Dermis microvascular lymphatic vessel endothelial cell (primary cell): ENCODE data around the gene CLPX. TPM values are rescaled to one million over a fixed set of nuclear protein-coding genes. Genes with fewer than 3 reads are reported as not detected.
A peak's percentile ranks its signal among the peaks of the same experiment; 100 is the strongest.
"Not testable (repeated sequence)": the region's sequence is repeated elsewhere in the genome, so short reads cannot be mapped to it uniquely, and the experiment has no call there.

Experiments
- DNase-seq, 2 donors: peaks; one replicate each; pipeline versions ENCODE4 v3.0.0 to v3.0.0-alpha.2; 2010; ENCODE audit warnings: low read depth in 2 of 2
- total RNA-seq: library from RNA; depleted of rRNA; stranded (reverse); fragments of >200 nt; gene quantifications from 2 replicates; pipeline ENCODE4 v1.2.1, GENCODE V29; 2014

CLPX gene
- total RNA-seq, 1 donor from 2014 or later, result 33.5 TPM

DNA sequence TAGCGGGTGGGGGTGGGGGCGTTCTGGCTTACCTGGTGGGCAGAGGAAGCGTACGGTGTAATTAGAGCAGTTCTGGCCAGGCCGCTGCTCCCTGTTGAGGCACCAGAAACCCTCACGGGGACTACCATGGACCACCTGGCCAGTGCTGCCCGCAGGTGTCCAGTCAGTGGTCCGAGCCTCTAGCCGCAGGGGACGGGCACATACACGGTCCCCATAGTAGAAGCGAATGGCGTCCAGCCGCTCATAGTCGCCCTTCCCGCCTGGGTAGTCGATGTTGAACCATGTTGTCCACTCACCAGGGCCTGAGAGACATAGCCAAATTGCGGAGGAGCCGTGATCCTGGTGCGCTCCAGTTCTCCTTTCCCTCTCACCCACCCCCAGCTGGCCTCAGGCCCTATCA, 21.6 kb upstream of the CLPX start:
- no peak for DNase-seq

GRCh38 chr15:65204931-65205660, 20.0 kb upstream of the CLPX start:
- no peak for DNase-seq

- no peak for DNase-seq
These were observed 19.2 kb upstream of the CLPX start for GRCh38 chr15:65204236-65204930.

GRCh38 chr15:65201918-65202317, 16.8 kb upstream of the CLPX start:
- no peak for DNase-seq

DNA sequence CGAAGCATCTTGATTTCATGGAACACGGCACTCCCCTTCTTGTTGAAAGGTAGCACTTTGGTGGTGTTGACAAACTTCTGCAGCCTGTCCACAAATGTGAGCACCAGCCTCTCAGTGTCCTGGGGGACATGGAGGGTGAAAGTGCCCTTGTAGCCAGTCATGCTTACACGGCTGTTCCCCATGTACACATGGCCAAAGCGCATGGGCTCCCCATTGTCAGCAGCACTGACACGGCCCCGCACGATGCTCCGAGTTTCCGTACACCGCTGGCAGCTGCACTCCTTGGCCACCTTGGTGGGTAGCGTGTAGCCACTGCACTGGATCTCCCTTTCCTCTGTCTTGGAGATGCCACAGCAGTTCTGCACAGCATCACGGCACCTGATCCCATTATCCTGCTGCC, 13.4 kb upstream of the CLPX start:
- DNase-seq, result no peak

DNA sequence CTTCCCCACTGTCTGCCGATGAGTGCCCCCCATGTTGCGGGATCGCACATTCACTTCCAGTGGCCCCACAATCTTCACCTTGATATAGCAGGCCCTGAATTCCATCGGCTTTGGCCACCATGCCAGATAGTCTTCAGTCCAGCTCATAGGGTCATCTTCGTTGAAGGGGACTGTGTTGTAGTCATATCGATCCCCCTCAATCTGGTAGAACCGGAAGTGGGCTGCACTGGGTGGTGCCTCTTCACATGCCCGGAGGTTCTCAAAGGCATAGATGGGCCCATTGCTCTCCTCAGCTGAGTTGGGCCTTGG, 12.1 kb upstream of the CLPX start:
- DNase-seq, result no peak

GRCh38 chr15:65196637-65197336, 11.6 kb upstream of the CLPX start:
- no peak for DNase-seq

GRCh38 chr15:65195548-65195923, 10.4 kb upstream of the CLPX start:
- DNase-seq, result no peak

- no peak for DNase-seq
These were observed 9.8 kb upstream of the CLPX start for GRCh38 chr15:65194826-65195547.

GRCh38 chr15:65192016-65192415, 6.9 kb upstream of the CLPX start:
- DNase-seq, result peak in 1 of 2 donors; percentile 49

DNA sequence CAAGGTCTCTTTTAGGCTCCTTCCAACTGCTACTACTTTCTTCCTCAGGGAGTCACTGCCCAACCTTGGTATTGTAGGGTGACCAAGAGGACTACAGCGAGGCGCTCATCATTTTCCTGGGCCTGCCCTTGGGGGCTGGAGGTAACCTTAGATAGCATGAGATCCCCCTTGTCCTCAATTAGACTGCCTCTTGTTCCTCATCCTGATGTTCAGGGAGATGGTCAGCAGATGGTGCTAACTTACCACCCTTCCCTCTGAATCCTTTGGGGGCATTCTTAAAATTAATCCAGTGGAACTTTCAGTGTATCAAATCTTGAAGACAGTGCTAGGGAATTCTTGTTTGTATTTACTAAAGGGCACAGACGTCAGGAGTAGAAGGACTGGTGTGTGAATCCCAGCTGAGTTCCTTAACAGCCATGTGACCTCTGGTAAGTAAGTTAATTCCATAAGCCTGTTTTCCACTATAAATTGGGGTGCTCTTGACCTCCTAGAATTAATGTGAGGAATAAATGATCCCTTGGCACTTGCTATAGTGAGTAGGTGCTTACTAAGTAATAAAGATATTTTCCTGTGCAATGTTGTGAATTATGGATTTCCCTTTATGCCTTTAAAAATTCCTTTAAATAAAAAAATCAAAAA, 4.1 kb upstream of the CLPX start:
- peak; percentile 39 to 61 for DNase-seq

DNA sequence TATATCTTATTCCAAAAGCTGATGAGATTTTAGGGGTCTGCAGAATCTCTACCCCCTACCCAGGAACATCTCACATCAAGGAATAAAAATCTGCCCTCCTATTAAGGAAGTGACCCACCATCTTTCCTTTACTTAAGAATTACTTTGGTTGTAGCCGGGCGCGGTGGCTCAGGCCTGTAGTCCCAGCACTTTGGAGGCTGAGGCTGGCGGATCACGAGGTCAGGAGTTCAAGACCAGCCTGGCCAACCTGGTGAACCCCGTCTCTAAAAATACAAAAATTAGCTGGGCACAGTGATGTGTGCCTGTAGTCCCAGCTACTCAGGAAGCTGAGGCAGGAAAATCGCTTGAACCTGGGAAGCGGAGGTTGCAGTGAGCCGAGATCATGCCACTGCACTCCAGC, 3.3 kb upstream of the CLPX start:
- not testable (repeated sequence) for DNase-seq

GRCh38 chr15:65184305-65184867, 756 bp downstream of the CLPX start:
- peak; percentile 46 to 75 for DNase-seq

DNA sequence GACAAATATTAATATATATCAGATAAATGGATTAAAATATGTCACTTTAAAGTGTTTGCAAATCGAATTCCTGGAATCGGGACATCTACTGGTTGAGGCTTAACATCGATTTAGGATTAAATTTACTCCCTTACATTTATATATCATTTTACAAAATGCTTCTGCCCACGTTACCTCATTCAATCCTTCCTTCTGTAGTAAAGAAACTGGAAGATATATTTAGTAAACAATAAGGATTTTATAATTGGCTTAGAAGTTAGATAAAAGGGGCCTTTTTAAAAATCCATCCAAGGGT, 1.3 kb downstream of the CLPX start:
- DNase-seq, result no peak

- DNase-seq, result no peak
These were observed 2.6 kb downstream of the CLPX start for GRCh38 chr15:65182538-65182937.

DNA sequence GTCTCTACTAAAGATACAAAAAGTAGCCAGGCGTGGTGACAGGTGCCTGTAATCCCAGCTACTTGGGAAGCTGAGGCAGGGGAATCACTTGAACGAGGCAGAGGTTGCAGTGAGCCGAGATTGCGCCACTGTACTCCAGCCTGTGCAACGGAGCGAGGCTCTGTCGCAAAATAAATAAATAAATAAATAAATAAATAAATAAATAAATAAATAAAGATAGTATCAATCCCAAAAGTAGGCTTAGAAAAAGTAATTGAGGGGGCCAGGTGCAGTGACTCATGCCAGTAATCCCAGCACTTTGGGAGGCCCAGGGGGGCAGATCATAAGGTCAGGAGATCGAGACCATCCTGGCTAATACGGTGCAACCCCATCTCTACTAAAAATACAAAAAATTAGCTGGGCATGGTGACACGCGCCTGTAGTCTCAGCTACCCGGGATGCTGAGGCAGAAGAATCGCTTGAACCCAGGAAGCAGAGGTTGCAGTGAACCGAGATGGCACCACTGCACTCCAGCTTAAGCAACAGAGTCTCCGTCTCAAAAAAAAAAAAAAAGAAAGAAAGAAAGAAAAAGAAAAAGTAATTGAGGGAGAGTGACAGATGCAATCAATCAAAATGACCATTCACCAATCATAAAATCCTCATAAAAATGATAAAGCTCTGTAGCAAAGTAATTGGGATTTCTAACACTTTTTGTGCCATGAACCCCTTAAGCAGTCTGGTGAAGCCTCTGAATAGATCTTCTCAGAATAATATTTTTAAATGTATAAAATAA, 3.4 kb downstream of the CLPX start:
- not testable (repeated sequence) for DNase-seq

GRCh38 chr15:65180167-65180566, 5.0 kb downstream of the CLPX start:
- DNase-seq, result no peak

GRCh38 chr15:65177901-65178300, 7.2 kb downstream of the CLPX start:
- no peak for DNase-seq

DNA sequence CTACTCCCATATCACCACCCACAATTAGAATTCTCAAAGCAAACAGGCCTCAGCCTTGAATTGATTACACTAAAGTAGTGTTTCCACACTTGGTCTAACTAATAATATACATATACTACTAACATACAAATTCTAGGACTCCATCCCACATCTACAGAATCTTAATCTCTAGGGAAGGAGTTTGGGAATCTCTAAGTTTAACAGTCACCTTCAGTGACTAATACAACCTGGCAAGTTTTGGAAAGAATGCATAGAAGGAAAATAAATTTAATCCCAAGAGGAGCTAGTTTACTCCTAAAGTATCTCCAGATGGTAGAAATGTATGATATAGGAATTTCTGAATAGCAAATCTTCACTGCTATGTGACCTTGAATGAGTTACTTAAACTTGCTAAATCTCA, 9.1 kb downstream of the CLPX start:
- no peak for DNase-seq

DNA sequence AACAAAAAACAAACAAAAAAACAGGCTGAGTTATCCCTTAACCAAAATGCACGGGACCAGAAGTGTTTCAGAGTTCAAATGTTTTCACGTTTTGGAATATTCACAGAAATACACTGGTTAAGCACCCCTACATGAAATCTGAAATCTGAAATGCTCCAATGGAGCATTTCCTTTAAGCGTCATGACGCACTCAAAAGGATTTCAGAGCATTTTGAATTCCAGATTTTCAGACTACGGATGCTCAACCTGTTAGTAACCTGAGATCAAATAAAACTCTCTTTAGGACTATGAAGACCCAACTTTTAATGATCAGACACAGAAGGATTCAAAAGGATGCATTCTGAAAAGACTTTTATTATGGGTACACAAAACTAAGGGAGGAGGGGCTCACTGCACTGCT, 9.6 kb downstream of the CLPX start:
- no peak for DNase-seq

GRCh38 chr15:65174509-65174908, 10.6 kb downstream of the CLPX start:
- no peak for DNase-seq
